AG09309 (cell line): ENCODE results near the gene ANKRD39.
A peak's percentile ranks its signal among the peaks of the same experiment; 100 is the strongest.

Experiments
- DNase-seq: peaks from one replicate; pipeline ENCODE4 v3.0.0-alpha.2; 2010; ENCODE audit warnings: low read depth
- H3K4me3 ChIP-seq: 2 replicates; pipeline ENCODE4 v1.5.1; 2011; ENCODE audit warnings: mild to moderate bottlenecking, low read depth, low read length, moderate library complexity; ENCODE audit not compliant: control insufficient read depth
- CTCF ChIP-seq: IDR thresholded peaks from 2 replicates; pipeline ENCODE4 v1.5.1; 2011; ENCODE audit warnings: mild to moderate bottlenecking, low read depth, low read length, inconsistent platforms; ENCODE audit not compliant: insufficient read depth, control insufficient read depth; ENCODE audit errors: missing control alignments

Gene ANKRD39

GRCh38 chr2:96821113-96821675, 36.6 kb downstream of the ANKRD39 start:
- H3K4me3 ChIP-seq = no peak overlapping the region
- TF ChIP-seq CTCF = no peak
- no peak for DNase-seq

- no peak for DNase-seq
- no peak for TF ChIP-seq CTCF
- H3K4me3 ChIP-seq = no peak overlapping the region
These were observed 37.8 kb downstream of the ANKRD39 start for GRCh38 chr2:96819876-96820511.

- no peak overlapping the region for H3K4me3 ChIP-seq
- DNase-seq = no peak
- no peak for TF ChIP-seq CTCF
These were observed 38.5 kb downstream of the ANKRD39 start for GRCh38 chr2:96819128-96819875.

GRCh38 chr2:96817882-96818281, 39.9 kb downstream of the ANKRD39 start:
- no peak overlapping the region for H3K4me3 ChIP-seq
- TF ChIP-seq CTCF = no peak
- DNase-seq = no peak

GRCh38 chr2:96816836-96817702, 40.7 kb downstream of the ANKRD39 start:
- peak; percentile 11 for DNase-seq
- H3K4me3 ChIP-seq = peak overlapping the region; percentile 46
- TF ChIP-seq CTCF = no peak

- peak within 1 kb of the TSS; percentile 56 for H3K4me3 ChIP-seq
- peak; percentile 52 for DNase-seq
- peak; percentile 45 for TF ChIP-seq CTCF
These were observed 41.5 kb downstream of the ANKRD39 start, which contains the start of gene CNNM3 for GRCh38 chr2:96816127-96816835. Gene CNNM3, plus strand, starts transcription at chr2:96816268. Its CDS starts 10 bp downstream, at chr2:96816278.
